CD4-positive, alpha-beta T cell treated with Interleukin-17A for 1 hour (primary cell): Measurements from ENCODE around the gene SULT1A1.
"Not testable (repeated sequence)": the region's sequence is repeated elsewhere in the genome, so short reads cannot be mapped to it uniquely, and the experiment has no call there.

ENCODE experiments used
- DNase-seq: peaks from one replicate; pipeline ENCODE4 v3.0.0-alpha.2; 2020

Gene SULT1A1

GRCh38 chr16:28608496-28608808 lies 1.4 kb downstream of the SULT1A1 start:
- DNase-seq: not testable (repeated sequence)

DNA sequence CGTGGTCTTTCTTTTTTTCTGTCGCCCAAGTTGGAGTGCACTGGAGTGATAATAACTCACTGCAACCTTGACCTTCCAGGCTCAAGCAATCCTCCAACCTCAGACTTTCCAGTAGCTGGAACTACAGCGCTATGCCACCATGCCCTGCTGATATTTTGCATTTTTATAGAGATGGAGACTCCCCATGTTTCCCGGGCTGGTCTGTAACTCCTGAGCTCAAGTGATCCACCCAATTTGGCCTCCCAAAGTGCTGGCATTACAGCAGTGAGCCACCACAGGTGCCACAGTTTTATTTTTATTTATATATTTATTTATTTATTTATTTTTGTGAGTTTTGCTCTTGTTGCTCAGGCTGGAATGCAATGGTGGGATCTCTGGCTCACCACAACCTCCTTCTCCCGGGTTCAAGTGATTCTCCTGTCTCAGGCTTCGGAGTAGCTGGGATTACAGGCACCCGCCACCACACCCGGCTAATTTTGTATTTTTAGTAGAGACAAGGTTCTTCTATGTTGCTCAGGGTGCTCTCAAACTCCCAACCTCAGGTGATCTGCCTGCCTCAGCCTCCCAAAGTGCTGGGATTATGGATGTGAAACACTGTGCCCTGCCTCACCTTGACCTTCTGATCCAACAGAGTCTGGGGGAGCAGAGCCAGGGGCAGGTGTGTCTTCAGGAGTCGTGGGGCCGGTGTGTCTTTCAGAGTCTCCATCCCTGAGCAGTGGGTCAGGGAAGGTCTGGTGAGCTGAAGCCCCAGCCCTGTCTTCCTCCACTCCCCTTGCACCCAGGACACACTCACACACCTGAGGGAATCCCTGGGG lies 2.0 kb downstream of the SULT1A1 start:
- DNase-seq: not testable (repeated sequence)

- DNase-seq: no peak
Measured at GRCh38 chr16:28607116-28607623, 2.7 kb downstream of the SULT1A1 start.

- no peak for DNase-seq
Measured at GRCh38 chr16:28606291-28607115, 3.3 kb downstream of the SULT1A1 start.

GRCh38 chr16:28604186-28604565 lies 5.7 kb downstream of the SULT1A1 start:
- DNase-seq: no peak

GRCh38 chr16:28603381-28604185 lies 6.3 kb downstream of the SULT1A1 start:
- DNase-seq: no peak

DNA sequence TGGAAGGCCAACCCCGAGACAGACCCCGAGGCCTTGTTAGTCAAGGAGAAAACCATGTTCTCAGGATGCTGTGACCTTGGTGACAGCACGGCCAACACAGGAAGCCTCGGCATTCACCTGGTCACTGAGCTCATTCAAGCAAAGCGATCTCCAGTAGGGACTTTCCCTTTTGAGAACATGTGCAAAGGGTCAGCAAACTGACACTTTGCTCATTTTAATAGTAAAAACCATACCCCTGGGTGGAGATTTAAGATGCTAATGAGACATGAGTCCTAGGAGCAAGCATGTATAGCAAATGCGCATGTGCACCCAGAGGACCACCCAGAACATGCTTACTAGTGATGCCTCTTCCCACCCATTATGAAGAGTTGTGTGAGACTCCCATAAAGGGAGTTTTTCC lies 7.3 kb downstream of the SULT1A1 start:
- DNase-seq: no peak

DNA sequence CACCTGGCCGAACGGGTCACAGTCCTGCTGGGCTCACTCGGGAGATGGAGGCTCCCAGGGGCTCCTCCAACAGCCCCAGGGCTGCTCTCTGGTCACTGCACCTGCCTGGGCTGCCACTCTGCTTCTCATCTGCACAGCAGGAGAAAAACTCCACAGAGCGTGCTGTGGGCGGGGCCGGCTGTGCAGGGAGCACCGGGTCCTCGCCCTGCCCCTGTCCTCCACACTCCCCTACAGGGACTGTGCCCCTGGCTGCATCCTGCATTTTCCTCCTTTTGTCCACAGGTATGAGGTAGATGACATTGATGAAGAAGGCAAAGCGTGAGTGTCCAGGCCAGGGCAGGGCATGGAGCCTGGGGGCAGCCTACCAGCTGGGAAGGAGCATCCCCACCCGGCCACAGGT lies 7.8 kb downstream of the SULT1A1 start:
- DNase-seq: not testable (repeated sequence)

- not testable (repeated sequence) for DNase-seq
Measured at GRCh38 chr16:28601589-28601988, 8.3 kb downstream of the SULT1A1 start.

DNA sequence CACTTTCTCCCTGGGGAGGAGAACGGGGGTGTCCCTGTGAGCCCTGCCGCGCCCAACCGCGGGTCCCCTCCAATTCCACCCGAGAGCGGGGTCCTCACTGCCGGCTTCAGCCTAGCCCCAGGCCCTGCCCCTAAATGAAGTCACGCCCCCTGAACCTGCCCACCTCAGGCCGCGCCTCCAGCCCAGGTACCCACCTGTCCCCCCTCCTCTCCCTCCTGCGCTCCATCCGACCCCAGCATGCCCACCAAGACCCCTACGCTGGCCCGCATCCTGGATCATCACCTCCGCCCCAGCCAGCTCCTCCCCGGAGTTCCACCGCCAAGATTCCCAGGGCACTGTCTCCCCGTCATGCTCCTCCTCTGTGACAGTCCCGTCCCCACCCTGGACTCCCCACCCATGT lies 8.9 kb downstream of the SULT1A1 start:
- DNase-seq: not testable (repeated sequence)

DNA sequence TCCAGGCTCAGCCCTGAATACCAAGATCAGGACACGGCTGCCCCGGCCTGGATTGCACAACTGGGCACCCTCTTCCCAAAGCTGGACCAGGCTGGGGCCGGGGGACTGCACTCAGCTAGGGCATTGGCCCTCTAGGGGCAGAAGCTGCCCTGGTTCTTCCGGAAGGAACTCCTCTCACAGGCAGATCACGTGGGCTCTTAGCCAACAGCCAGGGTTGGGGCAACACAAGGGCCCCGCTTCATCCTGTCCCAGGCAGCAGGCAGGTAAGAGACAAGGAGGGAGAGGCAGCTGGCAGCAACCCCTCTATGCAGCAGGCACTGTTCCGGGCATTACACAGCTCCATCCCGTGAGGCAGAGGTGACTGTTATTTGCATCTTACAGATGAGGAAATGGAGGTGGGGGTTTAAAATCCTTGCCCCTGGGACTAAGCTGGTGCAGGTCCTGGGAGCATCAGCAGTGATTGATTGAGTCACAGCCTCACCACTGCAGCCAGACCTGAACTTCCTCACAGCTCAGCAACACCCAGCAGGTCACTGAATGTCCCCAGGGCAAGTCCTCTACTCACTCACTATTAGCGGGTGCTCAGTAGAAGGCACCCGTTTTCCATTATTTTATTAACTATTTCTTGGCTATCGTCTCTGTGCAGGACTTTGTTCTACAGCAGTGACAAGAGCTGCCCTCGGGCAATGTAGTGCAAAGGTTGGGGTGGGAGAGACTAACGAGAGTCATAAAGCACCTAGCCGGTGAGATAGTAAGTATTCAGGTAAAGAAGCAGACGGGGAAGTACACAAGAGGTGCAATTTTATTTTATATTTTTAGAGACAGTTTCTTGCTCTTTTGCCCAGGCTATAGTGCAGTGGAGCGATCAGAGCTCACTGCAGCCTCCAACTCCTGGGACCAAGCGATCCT lies 10.2 kb downstream of the SULT1A1 start:
- not testable (repeated sequence) for DNase-seq

DNA sequence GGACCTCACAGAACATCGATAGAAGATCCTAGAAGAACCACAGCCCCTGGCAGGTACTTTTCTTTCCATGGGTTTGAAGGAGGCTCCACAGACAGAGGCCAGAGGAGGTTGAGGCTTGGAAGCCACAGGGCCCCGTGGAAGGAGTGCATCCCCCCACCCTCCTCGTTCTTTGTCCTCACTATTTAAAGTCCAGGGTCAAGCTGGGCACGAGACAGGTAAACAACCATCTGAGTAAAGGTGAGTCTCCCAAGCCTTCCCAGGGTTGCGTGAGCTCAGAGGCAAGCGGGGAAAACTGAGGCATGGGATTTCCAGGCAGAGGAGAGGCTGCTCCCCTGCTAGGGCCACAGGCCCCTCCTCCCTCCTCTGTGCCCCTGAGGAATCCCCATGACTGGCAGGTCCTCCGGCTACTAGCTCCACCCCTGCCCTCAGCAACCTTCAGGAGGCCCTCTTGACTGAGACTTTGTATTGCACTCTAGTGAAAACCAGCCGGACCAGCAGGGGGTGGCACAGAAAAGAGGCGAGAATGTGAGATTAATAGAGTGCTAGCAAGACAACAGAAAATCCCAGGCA lies 12.1 kb downstream of the SULT1A1 start:
- no peak for DNase-seq

- no peak for DNase-seq
Measured at GRCh38 chr16:28596840-28597691, 12.8 kb downstream of the SULT1A1 start, which contains the start of gene SULT1A2. SULT1A2 (minus strand) TSS chr16:28597050; CDS start chr16:28595930, 1,120 bp downstream.

GRCh38 chr16:28596115-28596630 lies 13.7 kb downstream of the SULT1A1 start:
- no peak for DNase-seq

- DNase-seq: not testable (repeated sequence)
Measured at GRCh38 chr16:28595451-28595850, 14.4 kb downstream of the SULT1A1 start.

- DNase-seq: no peak
Measured at GRCh38 chr16:28592979-28593553, 16.8 kb downstream of the SULT1A1 start.

DNA sequence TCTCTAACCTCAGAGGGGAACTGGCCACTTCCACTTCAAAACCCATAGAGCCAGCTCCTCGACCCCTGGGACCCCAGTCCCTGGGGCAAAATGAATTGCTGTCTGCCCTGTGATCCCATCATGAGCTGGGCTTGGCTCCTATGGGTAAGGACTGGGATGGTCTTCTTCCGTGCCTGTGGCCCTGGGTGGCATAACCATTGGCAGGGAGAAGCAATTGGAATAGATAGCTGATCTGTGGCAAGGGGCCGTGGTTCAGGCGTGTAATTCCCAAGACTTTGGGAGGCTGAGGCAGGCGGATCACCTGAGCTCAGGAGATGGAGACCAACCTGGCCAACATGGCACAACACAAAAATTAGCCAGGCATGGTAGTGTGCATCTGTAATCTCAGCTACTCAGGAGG lies 17.3 kb downstream of the SULT1A1 start:
- no peak for DNase-seq

DNA sequence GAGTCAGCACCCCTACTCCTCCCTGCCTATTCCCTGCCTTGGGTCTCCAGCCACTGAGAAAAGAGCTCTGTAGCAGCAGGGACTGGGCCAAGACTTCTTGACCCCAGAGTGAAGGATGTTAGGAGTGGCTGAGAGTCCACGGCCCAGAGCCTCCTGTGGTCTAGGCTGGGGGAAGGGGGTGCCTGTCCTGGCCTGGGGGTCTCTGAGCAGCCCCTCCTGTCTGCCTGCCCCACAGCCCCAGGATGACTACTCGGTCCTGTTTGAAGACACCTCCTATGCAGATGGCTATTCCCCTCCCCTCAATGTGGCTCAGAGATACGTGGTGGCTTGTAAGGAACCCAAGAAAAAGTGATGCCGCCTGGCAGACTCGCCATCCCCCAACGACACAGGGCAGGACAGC lies 18.5 kb downstream of the SULT1A1 start:
- no peak for DNase-seq

DNA sequence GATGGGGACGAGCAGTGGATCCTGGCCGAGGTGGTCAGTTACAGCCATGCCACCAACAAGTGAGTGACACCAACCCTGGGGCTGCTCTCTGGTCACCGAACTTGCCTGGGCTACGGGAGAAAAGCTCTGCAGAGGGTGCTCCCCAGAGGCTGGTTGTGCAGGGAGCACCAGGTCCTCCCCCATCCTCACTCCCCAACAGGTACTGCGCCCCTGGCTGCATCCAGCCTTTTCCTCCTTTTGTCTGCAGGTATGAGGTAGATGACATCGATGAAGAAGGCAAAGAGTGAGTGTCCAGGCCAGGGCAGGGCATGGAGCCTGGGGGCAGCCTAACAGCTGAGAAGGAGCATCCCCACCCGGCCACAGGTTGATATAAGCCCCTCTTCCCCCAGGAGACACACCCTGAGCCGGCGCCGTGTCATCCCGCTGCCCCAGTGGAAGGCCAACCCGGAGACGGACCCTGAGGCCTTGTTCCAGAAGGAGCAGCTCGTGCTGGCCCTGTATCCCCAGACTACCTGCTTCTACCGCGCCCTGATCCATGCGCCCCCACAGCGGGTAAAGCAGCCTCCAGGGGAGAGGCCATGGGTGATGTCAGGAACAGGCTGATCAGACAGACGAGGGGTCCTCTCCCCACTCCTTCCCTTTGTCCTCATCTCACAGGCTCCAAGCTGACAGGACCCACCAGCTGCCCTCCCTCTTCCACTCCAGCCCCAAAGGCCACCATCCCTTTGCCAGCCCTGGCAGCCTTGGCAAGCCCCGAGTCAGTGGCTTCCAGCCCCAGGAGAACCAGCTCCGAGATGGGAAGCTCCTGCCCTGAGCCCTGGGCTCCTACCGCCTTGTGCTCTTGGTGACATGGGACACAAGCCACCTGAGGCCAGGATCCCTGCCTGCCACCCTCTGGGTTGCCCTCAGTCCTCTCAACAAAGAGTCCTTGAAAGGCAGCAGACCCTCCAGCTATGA lies 19.2 kb downstream of the SULT1A1 start:
- DNase-seq: no peak
